Sigmoid colon (tissue), 7 donors: Measurements from ENCODE around the gene FAM3D. TPM values are rescaled to one million over a fixed set of nuclear protein-coding genes. Genes with fewer than 3 reads are reported as not detected.
"Not testable (repeated sequence)": the region's sequence is repeated elsewhere in the genome, so short reads cannot be mapped to it uniquely, and the experiment has no call there.

Experiments used
- DNase-seq: peaks from one replicate; pipeline ENCODE4 v3.0.0-alpha.2; 2019
- H3K27ac ChIP-seq, 4 donors: fragments of 200-600 bp; sonication (generic); one replicate each; pipeline ENCODE4 v1.5.1; 2016 to 2019; ENCODE audit warnings: mild to moderate bottlenecking in 1 of 4
- H3K27me3 ChIP-seq, 3 donors: fragments of 200-600 bp; sonication (generic); one replicate each; pipeline ENCODE4 v1.5.1; 2019; ENCODE audit warnings: mild to moderate bottlenecking in 1 of 3
- H3K36me3 ChIP-seq, 4 donors: fragments of 200-600 bp; sonication (generic); one replicate each; pipeline ENCODE4 v1.5.1; 2016 to 2019
- H3K4me1 ChIP-seq, 4 donors: fragments of 200-600 bp; sonication (generic); one replicate each; pipeline ENCODE4 v1.5.1; 2017 to 2019
- H3K4me3 ChIP-seq, 4 donors: fragments of 200-600 bp; sonication (generic); one replicate each; pipeline ENCODE4 v1.5.1; 2017 to 2019; ENCODE audit warnings: mild to moderate bottlenecking in 2 of 4, moderate library complexity in 1 of 4
- H3K9me3 ChIP-seq, 4 donors: fragments of 200-600 bp in 3 of 4; sonication (generic) in 3 of 4; one replicate each; pipeline versions ENCODE4 v1.5.1 to v1.6.1; 2013 to 2019
- CTCF ChIP-seq, 4 experiments: fragments of 450-650 bp in 3 of 4; fragments of 200-600 bp in 1 of 4; IDR thresholded peaks; one replicate each; pipeline ENCODE4 v1.5.1; 2016 to 2019; ENCODE audit warnings: antibody characterized with exemption in 4 of 4, mild to moderate bottlenecking in 3 of 4, moderate library complexity in 2 of 4
- EP300 ChIP-seq, 4 donors: sonication (generic); formaldehyde crosslinking; IDR thresholded peaks; one replicate each; pipeline ENCODE4 v1.6.1; 2017; ENCODE audit warnings: antibody characterized with exemption in 4 of 4
- POLR2A ChIP-seq, 2 donors: fragments of 450-650 bp; IDR thresholded peaks; one replicate each; pipeline ENCODE4 v1.6.1; 2016; ENCODE audit warnings: antibody characterized with exemption in 2 of 2, mild to moderate bottlenecking in 2 of 2, moderate library complexity in 2 of 2
- POLR2AphosphoS5 ChIP-seq, 4 donors: sonication (generic); formaldehyde crosslinking; IDR thresholded peaks; one replicate each; pipeline ENCODE4 v1.6.1; 2017; ENCODE audit warnings: antibody characterized with exemption in 4 of 4
- WGBS, 2 donors: extraction: QIAGEN DNeasy Blood & Tissue Kit; methylation state at CpG; one replicate each; pipeline ENCODE4 v1.1.7; 2013; 5-methylcytosine and 5-hydroxymethylcytosine counted together
- intact Hi-C: fragments of 100-400 bp; cut with DNase I; formaldehyde crosslinking; loops from one replicate; pipeline ENCODE4 v1.15.1; 2023
- polyA plus RNA-seq, 3 donors: library from polyadenylated mRNA; stranded (reverse); fragments of 200-250 nt; gene quantifications; one replicate each; pipeline ENCODE4 v1.2.3, GENCODE V29; 2013
- total RNA-seq, 4 donors: library from RNA; depleted of rRNA; stranded (reverse); fragments of >200 nt; gene quantifications; one replicate each; pipeline ENCODE4 v1.1.0, GENCODE V29; 2016
- donor health status: healthy with polysubstance abuse.
- donor health status: Bipolar disorder and iron deficiency.
- donor health status: healthy.

Gene FAM3D
- total and polyA plus RNA-seq, 7 donors: 0.36 to 477 (median 215) TPM; not detected in 2

DNA sequence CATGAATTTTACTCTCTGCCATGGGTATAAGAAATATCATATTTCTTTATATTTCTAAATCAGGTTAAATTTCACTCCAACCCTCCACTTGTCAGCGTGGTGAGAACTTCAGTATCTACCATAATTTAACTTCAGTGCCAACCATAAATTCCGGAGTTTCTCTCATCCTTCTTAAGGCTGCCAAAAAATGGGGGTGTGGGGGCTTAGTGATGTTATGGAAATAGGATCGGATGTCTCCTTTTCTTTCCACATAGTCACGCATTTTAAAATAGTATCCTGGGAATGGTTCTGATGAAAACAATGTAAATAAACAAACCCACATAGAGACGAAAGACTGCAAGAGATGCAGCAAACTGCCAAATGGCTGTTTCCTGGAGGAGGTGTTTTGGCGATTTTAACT lies 12.9 kb upstream of the FAM3D start:
- no peak overlapping the region for H3K27ac ChIP-seq
- H3K9me3 ChIP-seq: peaks cover 0 to 3% (median 0%) of the 10 kb centered on the region in 4 donors
- 15 to 54% methylated on average over 6 of the region's 6 CpGs for WGBS, 2 donors
- H3K27me3 ChIP-seq: peaks cover 0 to 7% (median 0%) of the 10 kb centered on the region in 3 donors
- no peaks in the 10 kb centered on the region for H3K36me3 ChIP-seq
- TF ChIP-seq POLR2AphosphoS5 (IDR thresholded peaks at IDR 0.05) (no peak), POLR2A (IDR thresholded peaks at IDR 0.05) (no peak), EP300 (IDR thresholded peaks at IDR 0.05) (no peak), CTCF (IDR thresholded peaks at IDR 0.05) (no peak)
- intact Hi-C loops: no loop called here
- no peak for DNase-seq
- H3K4me3 ChIP-seq: no peak overlapping the region
- H3K4me1 ChIP-seq: no peaks in the 10 kb centered on the region

DNA sequence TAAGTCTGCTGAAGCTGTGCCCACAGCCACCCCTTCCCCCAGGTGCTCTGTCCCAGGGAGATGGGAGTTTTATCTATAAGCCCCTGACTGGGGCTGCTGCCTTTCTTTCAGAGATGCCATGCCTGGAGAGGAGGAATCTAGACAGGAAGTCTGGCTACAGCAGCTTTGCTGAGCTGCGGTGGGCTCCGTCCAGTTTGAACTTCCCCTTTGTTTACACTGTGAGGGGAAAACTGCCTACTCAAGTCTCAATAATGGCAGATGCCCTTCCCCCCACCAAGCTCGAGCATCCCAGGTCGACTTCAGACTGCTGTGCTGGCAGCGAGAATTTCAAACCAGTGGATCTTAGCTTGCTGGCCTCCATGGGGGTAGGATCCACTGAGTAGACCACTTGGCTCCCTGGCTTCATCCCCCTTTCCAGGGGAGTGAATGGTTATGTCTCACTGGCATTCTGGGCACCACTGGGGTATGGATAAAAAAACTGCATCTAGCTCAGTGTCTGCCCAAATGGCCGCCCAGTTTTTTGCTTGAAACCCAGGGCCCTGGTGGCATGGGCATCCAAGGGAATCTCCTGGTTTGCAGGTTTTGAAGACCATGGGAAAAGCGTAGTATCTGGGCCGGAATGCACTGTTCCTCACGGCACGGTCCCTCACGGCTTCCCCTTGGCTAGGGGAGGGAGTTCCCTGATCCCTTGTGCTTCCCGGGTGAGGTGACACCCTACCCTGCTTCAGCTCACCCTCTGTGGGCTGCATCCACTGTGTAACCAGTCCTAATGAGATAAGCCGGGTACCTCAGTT lies 11.8 kb upstream of the FAM3D start:
- DNase-seq, H3K36me3 ChIP-seq, H3K4me1 ChIP-seq, intact Hi-C loops, H3K27me3 ChIP-seq, H3K9me3 ChIP-seq, H3K27ac ChIP-seq, H3K4me3 ChIP-seq: not testable (repeated sequence)
- 73 to 89% methylated on average over 13 of the region's 13 CpGs for WGBS, 2 donors

- H3K27me3 ChIP-seq: no peaks in the 10 kb centered on the region
- H3K4me3 ChIP-seq: no peak overlapping the region
- no peak overlapping the region for H3K27ac ChIP-seq
- H3K4me1 ChIP-seq: no peaks in the 10 kb centered on the region
- TF ChIP-seq EP300 (IDR thresholded peaks at IDR 0.05) (no peak), CTCF (IDR thresholded peaks at IDR 0.05) (no peak), POLR2A (IDR thresholded peaks at IDR 0.05) (no peak), POLR2AphosphoS5 (IDR thresholded peaks at IDR 0.05) (no peak)
- intact Hi-C loops: no loop called here
- DNase-seq: no peak
- no peaks in the 10 kb centered on the region for H3K36me3 ChIP-seq
- H3K9me3 ChIP-seq: peaks cover 0 to 3% (median 0%) of the 10 kb centered on the region in 4 donors
- 91 to 93% methylated on average over 3 of the region's 3 CpGs for WGBS, 2 donors
Observed at GRCh38 chr3:58672880-58673279, 6.3 kb upstream of the FAM3D start.

DNA sequence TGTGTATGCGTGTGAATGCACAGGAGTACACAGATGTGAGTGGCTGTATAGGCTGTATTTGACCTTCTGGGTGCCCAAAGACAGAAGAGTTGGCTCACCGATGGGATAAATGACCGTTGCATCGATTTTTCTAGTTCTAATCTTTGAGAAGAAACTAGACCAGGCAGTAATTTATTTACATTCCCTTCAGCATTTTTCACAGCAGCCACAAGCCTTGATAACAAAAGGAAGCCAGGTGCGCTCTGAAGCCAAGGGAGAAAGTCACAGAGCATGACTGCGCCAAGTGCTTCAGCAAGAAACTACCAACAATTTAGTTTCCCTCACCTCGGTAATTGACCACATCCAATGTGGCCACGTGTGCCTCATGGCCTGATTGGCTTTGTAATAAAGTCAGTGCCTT lies 5.9 kb upstream of the FAM3D start:
- Histone ChIP-seq H3K27ac (no peak overlapping the region), H3K4me1 (no peaks in the 10 kb centered on the region), H3K4me3 (no peak overlapping the region), H3K36me3 (no peaks in the 10 kb centered on the region), H3K27me3 (no peaks in the 10 kb centered on the region), H3K9me3 (peaks cover 0 to 3% (median 0%) of the 10 kb centered on the region in 4 donors)
- DNase-seq: no peak
- TF ChIP-seq EP300 (IDR thresholded peaks at IDR 0.05) (no peak), POLR2AphosphoS5 (IDR thresholded peaks at IDR 0.05) (no peak), CTCF (IDR thresholded peaks at IDR 0.05) (no peak), POLR2A (IDR thresholded peaks at IDR 0.05) (no peak)
- intact Hi-C loops: no loop called here
- WGBS, 2 donors: 67 to 81% methylated on average over 8 of the region's 8 CpGs

- no peak for DNase-seq
- no peaks in the 10 kb centered on the region for H3K36me3 ChIP-seq
- H3K27ac ChIP-seq: no peak overlapping the region
- H3K9me3 ChIP-seq: no peaks in the 10 kb centered on the region
- TF ChIP-seq EP300 (IDR thresholded peaks at IDR 0.05) (no peak), POLR2A (IDR thresholded peaks at IDR 0.05) (no peak), POLR2AphosphoS5 (IDR thresholded peaks at IDR 0.05) (no peak), CTCF (IDR thresholded peaks at IDR 0.05) (no peak)
- WGBS, 2 donors: 11 to 57% methylated on average over 9 of the region's 9 CpGs
- H3K4me1 ChIP-seq: no peaks in the 10 kb centered on the region
- intact Hi-C loops: no loop called here
- H3K4me3 ChIP-seq: no peak overlapping the region
- no peaks in the 10 kb centered on the region for H3K27me3 ChIP-seq
Observed at GRCh38 chr3:58670506-58671135, 4.0 kb upstream of the FAM3D start.
